ENCODE measurements around the gene DAB1.

DAB1 gene

GRCh38 chr1:57272601-57273000 lies 151.3 kb downstream of the DAB1 start:
- DNase-seq (ENCODE audit: low read depth in 2 of 2): no peak

- no peak for DNase-seq (ENCODE audit: low read depth in 2 of 2)
These were observed 151.7 kb downstream of the DAB1 start for GRCh38 chr1:57272150-57272549.

GRCh38 chr1:57270927-57271698 lies 152.7 kb downstream of the DAB1 start:
- no peak for DNase-seq (ENCODE audit: low read depth in 2 of 2)

GRCh38 chr1:57269630-57270225 lies 154.1 kb downstream of the DAB1 start:
- DNase-seq (ENCODE audit: low read depth in 2 of 2): no peak

GRCh38 chr1:57265104-57265503 lies 158.8 kb downstream of the DAB1 start:
- DNase-seq (ENCODE audit: low read depth in 2 of 2): no peak

GRCh38 chr1:57262472-57262871 lies 161.4 kb downstream of the DAB1 start:
- DNase-seq (ENCODE audit: low read depth in 2 of 2): no peak

GRCh38 chr1:57258557-57259325 lies 165.1 kb downstream of the DAB1 start:
- no peak for DNase-seq (ENCODE audit: low read depth in 2 of 2)

GRCh38 chr1:57255945-57256344 lies 167.9 kb downstream of the DAB1 start:
- DNase-seq (ENCODE audit: low read depth in 2 of 2): no peak

GRCh38 chr1:57254022-57254421 lies 169.8 kb downstream of the DAB1 start:
- no peak for DNase-seq (ENCODE audit: low read depth in 2 of 2)

- DNase-seq (ENCODE audit: low read depth in 2 of 2): no peak
These were observed 171.1 kb downstream of the DAB1 start for GRCh38 chr1:57252597-57253294.

- DNase-seq (ENCODE audit: low read depth in 2 of 2): no peak
These were observed 173.8 kb downstream of the DAB1 start for GRCh38 chr1:57250021-57250420.

GRCh38 chr1:57249511-57249910 lies 174.3 kb downstream of the DAB1 start:
- DNase-seq (ENCODE audit: low read depth in 2 of 2): no peak

- no peak for DNase-seq (ENCODE audit: low read depth in 2 of 2)
These were observed 175.0 kb downstream of the DAB1 start for GRCh38 chr1:57248830-57249229.

GRCh38 chr1:57238233-57238781 lies 185.6 kb downstream of the DAB1 start:
- DNase-seq (ENCODE audit: low read depth in 2 of 2): no peak

- no peak for DNase-seq (ENCODE audit: low read depth in 2 of 2)
These were observed 187.9 kb downstream of the DAB1 start for GRCh38 chr1:57235730-57236510.

- no peak for DNase-seq (ENCODE audit: low read depth in 2 of 2)
These were observed 189.4 kb downstream of the DAB1 start for GRCh38 chr1:57234459-57234858.

GRCh38 chr1:57232500-57232899 lies 191.4 kb downstream of the DAB1 start:
- no peak for DNase-seq (ENCODE audit: low read depth in 2 of 2)

GRCh38 chr1:57229998-57230397 lies 193.9 kb downstream of the DAB1 start:
- DNase-seq (ENCODE audit: low read depth in 2 of 2): no peak

GRCh38 chr1:57229076-57229475 lies 194.8 kb downstream of the DAB1 start:
- no peak for DNase-seq (ENCODE audit: low read depth in 2 of 2)

GRCh38 chr1:57222801-57223200 lies 201.1 kb downstream of the DAB1 start:
- DNase-seq (ENCODE audit: low read depth in 2 of 2): no peak

- DNase-seq (ENCODE audit: low read depth in 2 of 2): no peak
These were observed 201.6 kb downstream of the DAB1 start for GRCh38 chr1:57222307-57222706.
